ENCODE data around the gene HMGCR.

Gene HMGCR

GRCh38 chr5:75381456-75381855, 44.4 kb downstream of the HMGCR start:
- DNase-seq (ENCODE audit: low read depth, low spot score) = no peak

- DNase-seq (ENCODE audit: low read depth, low spot score) = no peak
Measured at GRCh38 chr5:75384218-75384617, 47.2 kb downstream of the HMGCR start.

- DNase-seq (ENCODE audit: low read depth, low spot score) = no peak
Measured at GRCh38 chr5:75387806-75388205, 50.8 kb downstream of the HMGCR start.

DNA sequence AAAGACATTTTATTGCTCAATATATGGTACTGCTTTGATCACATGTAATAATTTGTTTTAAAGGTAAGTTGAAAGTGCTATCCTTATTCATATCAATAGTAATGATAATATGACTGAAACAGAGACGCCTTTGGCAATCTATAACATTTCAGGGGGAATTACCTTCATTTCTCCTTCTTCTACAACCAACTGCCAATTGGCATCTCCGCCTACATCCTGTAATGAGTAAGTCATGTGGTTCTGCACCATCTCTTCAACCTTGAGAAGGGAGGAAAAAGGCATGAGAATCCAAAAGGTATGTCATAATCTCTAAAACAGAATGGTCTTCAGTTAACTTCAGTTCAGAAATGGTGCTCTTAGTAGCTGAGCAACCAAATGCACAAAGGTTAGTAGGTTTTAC, 52.4 kb downstream of the HMGCR start:
- no peak for DNase-seq (ENCODE audit: low read depth, low spot score)

DNA sequence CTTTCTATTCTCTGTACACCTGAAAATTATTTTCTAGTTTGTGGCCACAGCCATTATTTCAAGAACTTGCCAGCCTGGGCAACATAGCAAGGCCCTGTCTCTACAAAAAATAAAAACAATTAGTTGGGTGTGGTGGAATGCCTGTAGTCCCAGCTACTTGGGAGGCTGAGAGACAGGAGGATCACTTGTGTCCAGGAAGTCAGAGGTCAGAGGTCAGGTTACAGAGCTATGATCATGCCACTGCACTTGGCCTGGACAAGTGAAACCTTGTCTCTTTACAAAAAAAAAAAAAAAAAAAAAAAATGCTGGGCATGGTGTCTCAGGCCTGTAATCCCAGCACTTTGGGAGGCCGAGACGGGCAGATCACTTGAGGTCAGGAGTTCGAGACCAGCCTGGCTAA, 58.3 kb downstream of the HMGCR start:
- no peak for DNase-seq (ENCODE audit: low read depth, low spot score)

GRCh38 chr5:75405296-75405695, 68.3 kb downstream of the HMGCR start:
- no peak for DNase-seq (ENCODE audit: low read depth, low spot score)
